GM23248 (cell line): ENCODE data around the gene COPZ2. TPM values are rescaled to one million over a fixed set of nuclear protein-coding genes. Genes with fewer than 3 reads are reported as not detected.
A peak's percentile ranks its signal among the peaks of the same experiment; 100 is the strongest.
"Not testable (repeated sequence)": the region's sequence is repeated elsewhere in the genome, so short reads cannot be mapped to it uniquely, and the experiment has no call there.

Source experiments
- DNase-seq: peaks from one replicate; pipeline ENCODE4 v3.0.0-alpha.2; 2015
- H2AFZ ChIP-seq: fragments of 200-600 bp; sonication (generic); 2 replicates; pipeline ENCODE4 v1.6.1; 2016; ENCODE audit warnings: antibody characterized with exemption
- H3F3A ChIP-seq: fragments of 200-600 bp; sonication (generic); 2 replicates; pipeline ENCODE4 v1.6.1; 2016; ENCODE audit warnings: mild to moderate bottlenecking, antibody characterized with exemption, mixed run types; ENCODE audit not compliant: insufficient read depth
- H3K27ac ChIP-seq: fragments of 200-600 bp; sonication (generic); 2 replicates; pipeline ENCODE4 v1.5.1; 2016; ENCODE audit warnings: mild to moderate bottlenecking
- H3K27me3 ChIP-seq: fragments of 200-600 bp; sonication (generic); replicated peaks from 2 replicates; pipeline ENCODE4 v1.6.1; 2016; ENCODE audit warnings: mild to moderate bottlenecking; ENCODE audit not compliant: insufficient read depth
- H3K36me3 ChIP-seq: fragments of 200-600 bp; sonication (generic); 2 replicates; pipeline ENCODE4 v1.6.1; 2016; ENCODE audit warnings: low read depth, mild to moderate bottlenecking
- H3K4me1 ChIP-seq: fragments of 200-600 bp; sonication (generic); 2 replicates; pipeline ENCODE4 v1.6.1; 2016; ENCODE audit warnings: mild to moderate bottlenecking; ENCODE audit not compliant: insufficient read depth
- H3K4me2 ChIP-seq: fragments of 200-600 bp; sonication (generic); one replicate; pipeline ENCODE4 v1.6.1; 2016; ENCODE audit warnings: mild to moderate bottlenecking; ENCODE audit not compliant: unreplicated experiment
- H3K4me3 ChIP-seq: fragments of 200-600 bp; sonication (generic); 2 replicates; pipeline ENCODE4 v1.5.1; 2016; ENCODE audit warnings: mild to moderate bottlenecking
- H3K79me2 ChIP-seq: fragments of 200-600 bp; sonication (generic); 2 replicates; pipeline ENCODE4 v1.6.1; 2016; ENCODE audit warnings: mild to moderate bottlenecking; ENCODE audit not compliant: insufficient read depth
- H3K9ac ChIP-seq: fragments of 200-600 bp; sonication (generic); 2 replicates; pipeline ENCODE4 v1.6.1; 2016; ENCODE audit warnings: mild to moderate bottlenecking
- H3K9me2 ChIP-seq: fragments of 200-600 bp; sonication (generic); 2 replicates; pipeline ENCODE4 v1.6.1; 2016; ENCODE audit warnings: mixed run types, mild to moderate bottlenecking, moderate library complexity; ENCODE audit not compliant: insufficient read depth
- H3K9me3 ChIP-seq: fragments of 200-600 bp; sonication (generic); one replicate; pipeline ENCODE4 v1.6.1; 2017; ENCODE audit warnings: low read depth
- H4K20me1 ChIP-seq: fragments of 200-600 bp; sonication (generic); 2 replicates; pipeline ENCODE4 v1.6.0; 2016; ENCODE audit not compliant: insufficient read depth
- EZH2 ChIP-seq: fragments of 200-600 bp; sonication (generic); IDR thresholded peaks from 2 replicates; pipeline ENCODE4 v1.6.1; 2018; ENCODE audit warnings: antibody characterized with exemption, mild to moderate bottlenecking; ENCODE audit not compliant: insufficient read depth, poor library complexity, severe bottlenecking
- EZH2phosphoT487 ChIP-seq: fragments of 200-600 bp; sonication (generic); IDR thresholded peaks from 2 replicates; pipeline ENCODE4 v1.6.1; 2018; ENCODE audit warnings: antibody characterized with exemption, moderate library complexity, mild to moderate bottlenecking, low read depth; ENCODE audit not compliant: insufficient read depth
- WGBS, 2 experiments: methylation state at CpG; one replicate each; pipeline ENCODE4 v1.1.6; 2015 to 2017; ENCODE audit warnings: low lambda C conversion rate in 2 of 2, low coverage in 1 of 2; ENCODE audit errors: missing lambda C conversion rate in 2 of 2; 5-methylcytosine and 5-hydroxymethylcytosine counted together
- in situ Hi-C: fragments of 300-500 bp; cut with MboI; formaldehyde crosslinking; loops from 2 replicates; pipeline ENCODE4 v1.15.0; 2020
- polyA plus RNA-seq: library from polyadenylated mRNA; unstranded; fragments of >200 nt; fragmentation: Nextera tagmentation; extraction: Ambion mirVana; gene quantifications from 2 replicates; pipeline ENCODE4 v1.2.1, GENCODE V29; 2016
- total RNA-seq: library from RNA; depleted of rRNA; stranded (reverse); fragments of >200 nt; shearing (Covaris generic); gene quantifications from 2 replicates; pipeline ENCODE4 v1.2.3, GENCODE V29; 2014

Gene COPZ2
- total and polyA plus RNA-seq, 2 experiments from 2014 or later: 148 to 399 TPM

GRCh38 chr17:48004983-48005382 lies 32.6 kb downstream of the COPZ2 start:
- Histone ChIP-seq H3F3A (peaks cover 19% of the 10 kb centered on the region), H3K4me3 (no peak overlapping the region), H2AFZ (peak overlapping the region; percentile 97), H3K36me3 (no peaks in the 10 kb centered on the region), H3K79me2 (no peaks in the 10 kb centered on the region), H3K9ac (no peak overlapping the region), H4K20me1 (no peaks in the 10 kb centered on the region), H3K9me2 (no peaks in the 10 kb centered on the region), H3K4me2 (peak overlapping the region; percentile 1), H3K9me3 (no peaks in the 10 kb centered on the region), H3K27me3 (no peaks in the 10 kb centered on the region), H3K27ac (0 out of 2 replicates have a peak overlapping the region, but pooled peaks have one; percentile 5), H3K4me1 (peaks cover 37% of the 10 kb centered on the region)
- 47 to 70% methylated on average over 3 of the region's 3 CpGs for WGBS, 2 experiments
- peak; percentile 22 for DNase-seq
- in situ Hi-C loops: no loop called here
- no peak for TF ChIP-seq EZH2phosphoT487
- no peak for TF ChIP-seq EZH2

GRCh38 chr17:48003417-48004151 lies 34.0 kb downstream of the COPZ2 start:
- H2AFZ ChIP-seq: peak overlapping the region; percentile 97
- no peaks in the 10 kb centered on the region for H3K27me3 ChIP-seq
- H3F3A ChIP-seq: peaks cover 19% of the 10 kb centered on the region
- WGBS, 2 experiments: 78 to 87% methylated on average over 11 to 17 of the region's 17 CpGs
- H3K4me3 ChIP-seq: no peak overlapping the region
- no peak overlapping the region for H3K4me2 ChIP-seq
- TF ChIP-seq EZH2phosphoT487 (no peak), EZH2 (no peak)
- no peaks in the 10 kb centered on the region for H3K79me2 ChIP-seq
- in situ Hi-C loops: no loop called here
- no peaks in the 10 kb centered on the region for H3K9me3 ChIP-seq
- peak overlapping the region; percentile 96 for H3K27ac ChIP-seq
- H3K36me3 ChIP-seq: no peaks in the 10 kb centered on the region
- no peak for DNase-seq
- H3K9me2 ChIP-seq: no peaks in the 10 kb centered on the region
- H3K9ac ChIP-seq: no peak overlapping the region
- no peaks in the 10 kb centered on the region for H4K20me1 ChIP-seq
- peaks cover 45% of the 10 kb centered on the region for H3K4me1 ChIP-seq

GRCh38 chr17:48002916-48003416 lies 34.6 kb downstream of the COPZ2 start:
- in situ Hi-C loops: no loop called here
- Histone ChIP-seq H3K9me3 (no peaks in the 10 kb centered on the region), H3K9ac (peak overlapping the region; percentile 77), H3K4me2 (peak overlapping the region; percentile 43), H3K9me2 (no peaks in the 10 kb centered on the region), H3K27ac (peak overlapping the region; percentile 96), H3K36me3 (no peaks in the 10 kb centered on the region), H4K20me1 (no peaks in the 10 kb centered on the region), H3K4me3 (no peak overlapping the region; the same call in 1 of the 2 replicates), H3K27me3 (no peaks in the 10 kb centered on the region), H2AFZ (peak overlapping the region; percentile 97), H3K4me1 (peaks cover 45% of the 10 kb centered on the region), H3F3A (peaks cover 19% of the 10 kb centered on the region), H3K79me2 (no peaks in the 10 kb centered on the region)
- TF ChIP-seq EZH2: no peak
- TF ChIP-seq EZH2phosphoT487: no peak
- 31 to 33% methylated on average over 7 of the region's 7 CpGs for WGBS, 2 experiments
- DNase-seq: peak; percentile 45

GRCh38 chr17:48002266-48002915 lies 35.2 kb downstream of the COPZ2 start:
- in situ Hi-C loops: no loop called here
- WGBS, 2 experiments: 6 to 7% methylated on average over 4 of the region's 4 CpGs

GRCh38 chr17:48001657-48002056 lies 35.9 kb downstream of the COPZ2 start:
- Histone ChIP-seq H3F3A (peaks cover 19% of the 10 kb centered on the region), H2AFZ (peak overlapping the region; percentile 97; the same call in 1 of the 2 replicates), H3K4me1 (peaks cover 45% of the 10 kb centered on the region), H3K9ac (0 out of 2 replicates have a peak overlapping the region, but pooled peaks have one; percentile 1), H3K27ac (peak overlapping the region; percentile 96)
- H4K20me1 ChIP-seq, H3K27me3 ChIP-seq, DNase-seq, H3K36me3 ChIP-seq, H3K79me2 ChIP-seq, H3K9me3 ChIP-seq, H3K9me2 ChIP-seq, in situ Hi-C loops, H3K4me2 ChIP-seq, H3K4me3 ChIP-seq: not testable (repeated sequence)
- 98 to 99% methylated on average over 5 of the region's 5 CpGs for WGBS, 2 experiments

More at GRCh38 chr17:48002266-48002915, 35.2 kb downstream of the COPZ2 start:
- H4K20me1 ChIP-seq: no peaks in the 10 kb centered on the region
- peak overlapping the region; percentile 9; the same call in 1 of the 2 replicates for H3K4me3 ChIP-seq
- H3K36me3 ChIP-seq: no peaks in the 10 kb centered on the region
- H3K9ac ChIP-seq: peak overlapping the region; percentile 77
- H3K27ac ChIP-seq: peak overlapping the region; percentile 96
- DNase-seq: peak; percentile 86
- peaks cover 19% of the 10 kb centered on the region for H3F3A ChIP-seq
- no peaks in the 10 kb centered on the region for H3K27me3 ChIP-seq
- H3K9me3 ChIP-seq: no peaks in the 10 kb centered on the region
- no peaks in the 10 kb centered on the region for H3K9me2 ChIP-seq
- peaks cover 45% of the 10 kb centered on the region for H3K4me1 ChIP-seq
- H3K79me2 ChIP-seq: no peaks in the 10 kb centered on the region
- H3K4me2 ChIP-seq: peak overlapping the region; percentile 43
- TF ChIP-seq EZH2 (no peak), EZH2phosphoT487 (no peak)
- peak overlapping the region; percentile 97 for H2AFZ ChIP-seq
